ENCODE results near the gene NANOS3. TPM values are rescaled to one million over a fixed set of nuclear protein-coding genes. Genes with fewer than 3 reads are reported as not detected.

NANOS3 gene
- total RNA-seq, 2 experiments from 2014 or later = not detected

DNA sequence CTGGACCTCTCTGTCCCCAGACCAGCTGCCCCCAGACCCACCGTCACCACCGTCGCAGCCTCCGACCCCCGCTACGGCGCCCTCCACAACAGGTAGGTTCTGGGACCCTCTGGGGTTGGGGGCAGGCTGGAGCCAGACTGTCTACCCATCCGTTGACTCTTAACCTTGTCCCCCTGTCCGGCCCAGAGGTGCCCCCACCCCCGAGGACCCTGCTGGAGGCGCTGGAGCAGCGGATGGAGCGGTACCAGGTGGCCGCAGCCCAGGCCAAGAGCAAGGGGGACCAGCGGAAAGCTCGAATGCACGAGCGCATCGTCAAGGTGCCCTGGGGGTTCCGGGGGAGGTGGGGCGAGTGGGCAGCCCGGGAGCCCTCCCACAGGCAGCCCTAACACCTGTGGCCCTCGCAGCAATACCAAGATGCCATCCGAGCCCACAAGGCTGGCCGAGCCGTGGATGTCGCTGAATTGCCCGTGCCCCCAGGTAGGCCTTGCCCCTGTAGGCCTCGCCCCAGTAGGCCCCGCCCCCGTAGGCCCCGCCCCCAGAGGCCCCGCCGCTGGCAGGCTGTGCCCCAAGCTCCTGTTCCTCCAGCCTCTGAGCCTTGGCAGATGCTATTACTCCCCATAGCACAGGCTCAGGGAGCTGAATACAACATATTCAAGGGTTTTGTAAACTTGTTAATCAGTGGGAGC lies 41.9 kb downstream of the NANOS3 start:
- POLR2A ChIA-PET = no interaction called here
- TF ChIP-seq, protein P1, sequence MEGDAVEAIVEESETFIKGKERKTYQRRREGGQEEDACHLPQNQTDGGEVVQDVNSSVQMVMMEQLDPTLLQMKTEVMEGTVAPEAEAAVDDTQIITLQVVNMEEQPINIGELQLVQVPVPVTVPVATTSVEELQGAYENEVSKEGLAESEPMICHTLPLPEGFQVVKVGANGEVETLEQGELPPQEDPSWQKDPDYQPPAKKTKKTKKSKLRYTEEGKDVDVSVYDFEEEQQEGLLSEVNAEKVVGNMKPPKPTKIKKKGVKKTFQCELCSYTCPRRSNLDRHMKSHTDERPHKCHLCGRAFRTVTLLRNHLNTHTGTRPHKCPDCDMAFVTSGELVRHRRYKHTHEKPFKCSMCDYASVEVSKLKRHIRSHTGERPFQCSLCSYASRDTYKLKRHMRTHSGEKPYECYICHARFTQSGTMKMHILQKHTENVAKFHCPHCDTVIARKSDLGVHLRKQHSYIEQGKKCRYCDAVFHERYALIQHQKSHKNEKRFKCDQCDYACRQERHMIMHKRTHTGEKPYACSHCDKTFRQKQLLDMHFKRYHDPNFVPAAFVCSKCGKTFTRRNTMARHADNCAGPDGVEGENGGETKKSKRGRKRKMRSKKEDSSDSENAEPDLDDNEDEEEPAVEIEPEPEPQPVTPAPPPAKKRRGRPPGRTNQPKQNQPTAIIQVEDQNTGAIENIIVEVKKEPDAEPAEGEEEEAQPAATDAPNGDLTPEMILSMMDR (conservative IDR thresholded peaks at IDR 0.05; ENCODE audit: low read length) = no peak
- TF ChIP-seq EZH2phosphoT487 (IDR thresholded peaks at IDR 0.05; ENCODE audit: borderline replicate concordance, low read depth, low read length) = no peak

DNA sequence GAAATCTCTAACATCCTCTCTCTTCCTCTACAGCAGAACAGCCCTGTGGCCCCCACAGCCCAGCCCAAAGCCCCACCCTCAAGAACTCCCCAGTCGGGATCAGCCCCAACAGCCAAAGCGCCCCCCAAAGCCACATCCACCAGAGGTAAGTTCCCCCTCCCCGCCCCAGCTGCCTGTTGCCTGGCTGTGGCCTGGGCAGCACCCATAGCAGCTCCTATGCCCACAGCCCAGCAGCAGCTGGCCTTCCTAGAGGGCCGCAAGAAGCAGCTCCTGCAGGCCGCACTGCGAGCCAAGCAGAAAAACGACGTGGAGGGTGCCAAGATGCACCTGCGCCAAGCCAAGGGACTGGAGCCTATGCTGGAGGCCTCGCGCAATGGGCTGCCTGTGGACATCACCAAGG lies 43.6 kb downstream of the NANOS3 start:
- Histone ChIP-seq H3K9me3 (ENCODE audit: low read length) (peaks cover 8% of the 10 kb centered on the region; the same call in 1 of the 2 replicates), H4K20me1 (ENCODE audit: insufficient read depth, low read length) (no peaks in the 10 kb centered on the region), H2AFZ (ENCODE audit: low read length) (no peak overlapping the region), H3K9me2 (ENCODE audit: insufficient read depth, low read length) (no peaks in the 10 kb centered on the region), H3K27ac (ENCODE audit: low read depth, low read length, poor library complexity, severe bottlenecking) (no peak overlapping the region), H3K79me2 (ENCODE audit: insufficient read depth, low read depth, low read length) (no peaks in the 10 kb centered on the region), H3K4me2 (ENCODE audit: low read length) (no peak overlapping the region), H3K36me3 (ENCODE audit: insufficient read depth, low read length) (peaks cover 69% of the 10 kb centered on the region), H3K4me3 (ENCODE audit: low read depth, low read length, poor library complexity, severe bottlenecking) (no peak overlapping the region), H3K4me1 (ENCODE audit: insufficient read depth, low read length, poor library complexity, severe bottlenecking) (peaks cover 3% of the 10 kb centered on the region)
- BruUV-seq (replicated peaks) = no TSS peak
- POLR2A ChIA-PET = no interaction called here
- CTCF ChIA-PET (ENCODE audit: unreplicated experiment) = interaction anchor here (0.6 kb wide), 1 partner anchor 155 kb away, joined by 4 read pairs; no protein-coding TSS in a partner anchor
- TF ChIP-seq, protein P1 (conservative IDR thresholded peaks at IDR 0.05; ENCODE audit: low read length) = no peak
- no peak for TF ChIP-seq EZH2phosphoT487 (IDR thresholded peaks at IDR 0.05; ENCODE audit: borderline replicate concordance, low read depth, low read length)
- intact Hi-C loops (cut with micrococcal nuclease; ENCODE audit: unreplicated experiment) = no loop called here
- no peak for DNase-seq (ENCODE audit: low spot score)

More for the DNA sequence above, 41.9 kb downstream of the NANOS3 start:
- H3K79me2 ChIP-seq (ENCODE audit: insufficient read depth, low read depth, low read length) = no peaks in the 10 kb centered on the region
- H3K9me3 ChIP-seq (ENCODE audit: low read length) = peaks cover 8% of the 10 kb centered on the region; the same call in 1 of the 2 replicates
- no peak overlapping the region for H2AFZ ChIP-seq (ENCODE audit: low read length)
- H3K4me1 ChIP-seq (ENCODE audit: insufficient read depth, low read length, poor library complexity, severe bottlenecking) = peaks cover 3% of the 10 kb centered on the region
- intact Hi-C loops (cut with micrococcal nuclease; ENCODE audit: unreplicated experiment) = no loop called here
- no TSS peak for BruUV-seq (replicated peaks)
- H3K4me2 ChIP-seq (ENCODE audit: low read length) = no peak overlapping the region
- no peak overlapping the region for H3K4me3 ChIP-seq (ENCODE audit: low read depth, low read length, poor library complexity, severe bottlenecking)
- peaks cover 72% of the 10 kb centered on the region for H3K36me3 ChIP-seq (ENCODE audit: insufficient read depth, low read length)
- H3K9me2 ChIP-seq (ENCODE audit: insufficient read depth, low read length) = no peaks in the 10 kb centered on the region
- no peaks in the 10 kb centered on the region for H4K20me1 ChIP-seq (ENCODE audit: insufficient read depth, low read length)
- DNase-seq (ENCODE audit: low spot score) = no peak
- CTCF ChIA-PET (ENCODE audit: unreplicated experiment) = no interaction called here
- H3K27ac ChIP-seq (ENCODE audit: low read depth, low read length, poor library complexity, severe bottlenecking) = no peak overlapping the region
